ENCODE results near the gene SPEG.

SPEG gene

DNA sequence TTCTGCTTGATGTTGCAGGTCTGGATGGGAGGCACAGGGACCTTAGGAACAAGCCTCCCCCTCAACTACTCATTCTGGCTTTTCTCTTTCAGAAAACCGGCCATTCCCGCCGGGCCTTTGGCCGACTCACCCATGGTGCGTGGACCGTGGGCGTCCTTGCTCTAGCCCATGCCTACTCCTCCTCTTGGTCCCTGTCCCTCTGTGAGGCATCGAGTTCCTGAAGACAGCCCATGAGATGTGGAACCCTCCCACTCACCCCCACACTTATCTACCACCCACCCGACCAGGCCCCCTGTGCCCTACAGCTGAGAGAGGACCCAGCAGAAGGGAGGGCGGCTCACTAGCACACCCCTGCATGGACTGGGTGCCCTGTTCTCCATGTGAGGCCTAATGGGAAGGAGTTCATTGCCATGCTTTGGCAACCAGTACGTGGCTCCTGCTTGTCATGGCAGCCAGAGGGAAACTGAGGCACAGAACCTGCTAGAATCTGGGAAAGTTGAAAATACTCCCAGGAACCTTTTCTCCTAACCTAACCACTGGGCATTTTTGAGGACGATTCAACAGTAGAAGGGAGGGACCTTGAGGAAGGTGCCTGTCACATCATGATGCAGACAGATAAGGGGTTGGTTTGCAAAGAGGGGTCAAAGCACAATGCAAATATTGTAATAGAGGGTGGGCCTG is 8.5 kb downstream of the SPEG start:
- H3K27me3 ChIP-seq (ENCODE audit: insufficient read depth, poor library complexity, severe bottlenecking): peaks cover 54% of the 10 kb centered on the region
- no peak for TF ChIP-seq SPI1 (IDR thresholded peaks at IDR 0.05; ENCODE audit: borderline replicate concordance, low read depth)
- DNase-seq (ENCODE audit: low read depth in 1 of 2, low spot score in 1 of 2): no peak
- H3K4me3 ChIP-seq (replicated peaks; ENCODE audit: insufficient read depth, low read length): no peak overlapping the region
- no peak overlapping the region for H3K27ac ChIP-seq (replicated peaks)

DNA sequence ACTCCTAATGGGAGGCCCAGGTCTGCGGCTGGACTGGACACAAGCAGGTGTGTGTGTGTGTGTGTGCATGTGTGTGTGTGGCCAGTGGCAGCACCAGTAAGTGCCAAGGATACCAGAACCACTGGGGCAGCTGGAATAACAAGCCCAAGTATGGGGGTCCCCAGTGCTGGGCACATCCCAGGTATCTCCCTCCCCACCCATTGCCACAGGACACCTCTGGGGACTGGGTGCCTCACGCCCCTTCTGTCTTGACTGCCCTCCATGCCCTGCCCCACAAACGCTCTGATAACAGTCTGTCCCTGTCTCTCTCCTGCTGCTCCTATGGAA is 9.0 kb downstream of the SPEG start:
- no peak overlapping the region for H3K27ac ChIP-seq (replicated peaks)
- H3K27me3 ChIP-seq (ENCODE audit: insufficient read depth, poor library complexity, severe bottlenecking): peaks cover 56% of the 10 kb centered on the region
- DNase-seq (ENCODE audit: low read depth in 1 of 2, low spot score in 1 of 2): no peak
- no peak overlapping the region for H3K4me3 ChIP-seq (replicated peaks; ENCODE audit: insufficient read depth, low read length)
- TF ChIP-seq SPI1 (IDR thresholded peaks at IDR 0.05; ENCODE audit: borderline replicate concordance, low read depth): no peak
- TF ChIP-seq, protein P1, sequence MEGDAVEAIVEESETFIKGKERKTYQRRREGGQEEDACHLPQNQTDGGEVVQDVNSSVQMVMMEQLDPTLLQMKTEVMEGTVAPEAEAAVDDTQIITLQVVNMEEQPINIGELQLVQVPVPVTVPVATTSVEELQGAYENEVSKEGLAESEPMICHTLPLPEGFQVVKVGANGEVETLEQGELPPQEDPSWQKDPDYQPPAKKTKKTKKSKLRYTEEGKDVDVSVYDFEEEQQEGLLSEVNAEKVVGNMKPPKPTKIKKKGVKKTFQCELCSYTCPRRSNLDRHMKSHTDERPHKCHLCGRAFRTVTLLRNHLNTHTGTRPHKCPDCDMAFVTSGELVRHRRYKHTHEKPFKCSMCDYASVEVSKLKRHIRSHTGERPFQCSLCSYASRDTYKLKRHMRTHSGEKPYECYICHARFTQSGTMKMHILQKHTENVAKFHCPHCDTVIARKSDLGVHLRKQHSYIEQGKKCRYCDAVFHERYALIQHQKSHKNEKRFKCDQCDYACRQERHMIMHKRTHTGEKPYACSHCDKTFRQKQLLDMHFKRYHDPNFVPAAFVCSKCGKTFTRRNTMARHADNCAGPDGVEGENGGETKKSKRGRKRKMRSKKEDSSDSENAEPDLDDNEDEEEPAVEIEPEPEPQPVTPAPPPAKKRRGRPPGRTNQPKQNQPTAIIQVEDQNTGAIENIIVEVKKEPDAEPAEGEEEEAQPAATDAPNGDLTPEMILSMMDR (IDR thresholded peaks at IDR 0.05; ENCODE audit: insufficient read depth, low read length): no peak
- TF ChIP-seq, protein P2, sequence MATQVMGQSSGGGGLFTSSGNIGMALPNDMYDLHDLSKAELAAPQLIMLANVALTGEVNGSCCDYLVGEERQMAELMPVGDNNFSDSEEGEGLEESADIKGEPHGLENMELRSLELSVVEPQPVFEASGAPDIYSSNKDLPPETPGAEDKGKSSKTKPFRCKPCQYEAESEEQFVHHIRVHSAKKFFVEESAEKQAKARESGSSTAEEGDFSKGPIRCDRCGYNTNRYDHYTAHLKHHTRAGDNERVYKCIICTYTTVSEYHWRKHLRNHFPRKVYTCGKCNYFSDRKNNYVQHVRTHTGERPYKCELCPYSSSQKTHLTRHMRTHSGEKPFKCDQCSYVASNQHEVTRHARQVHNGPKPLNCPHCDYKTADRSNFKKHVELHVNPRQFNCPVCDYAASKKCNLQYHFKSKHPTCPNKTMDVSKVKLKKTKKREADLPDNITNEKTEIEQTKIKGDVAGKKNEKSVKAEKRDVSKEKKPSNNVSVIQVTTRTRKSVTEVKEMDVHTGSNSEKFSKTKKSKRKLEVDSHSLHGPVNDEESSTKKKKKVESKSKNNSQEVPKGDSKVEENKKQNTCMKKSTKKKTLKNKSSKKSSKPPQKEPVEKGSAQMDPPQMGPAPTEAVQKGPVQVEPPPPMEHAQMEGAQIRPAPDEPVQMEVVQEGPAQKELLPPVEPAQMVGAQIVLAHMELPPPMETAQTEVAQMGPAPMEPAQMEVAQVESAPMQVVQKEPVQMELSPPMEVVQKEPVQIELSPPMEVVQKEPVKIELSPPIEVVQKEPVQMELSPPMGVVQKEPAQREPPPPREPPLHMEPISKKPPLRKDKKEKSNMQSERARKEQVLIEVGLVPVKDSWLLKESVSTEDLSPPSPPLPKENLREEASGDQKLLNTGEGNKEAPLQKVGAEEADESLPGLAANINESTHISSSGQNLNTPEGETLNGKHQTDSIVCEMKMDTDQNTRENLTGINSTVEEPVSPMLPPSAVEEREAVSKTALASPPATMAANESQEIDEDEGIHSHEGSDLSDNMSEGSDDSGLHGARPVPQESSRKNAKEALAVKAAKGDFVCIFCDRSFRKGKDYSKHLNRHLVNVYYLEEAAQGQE (IDR thresholded peaks at IDR 0.05; ENCODE audit: insufficient replicate concordance, low read depth): no peak
- TF ChIP-seq POLR2AphosphoS5 (IDR thresholded peaks at IDR 0.05; ENCODE audit: low read depth): no peak
- no peak for TF ChIP-seq GABPA (IDR thresholded peaks at IDR 0.05; ENCODE audit: low read depth)

DNA sequence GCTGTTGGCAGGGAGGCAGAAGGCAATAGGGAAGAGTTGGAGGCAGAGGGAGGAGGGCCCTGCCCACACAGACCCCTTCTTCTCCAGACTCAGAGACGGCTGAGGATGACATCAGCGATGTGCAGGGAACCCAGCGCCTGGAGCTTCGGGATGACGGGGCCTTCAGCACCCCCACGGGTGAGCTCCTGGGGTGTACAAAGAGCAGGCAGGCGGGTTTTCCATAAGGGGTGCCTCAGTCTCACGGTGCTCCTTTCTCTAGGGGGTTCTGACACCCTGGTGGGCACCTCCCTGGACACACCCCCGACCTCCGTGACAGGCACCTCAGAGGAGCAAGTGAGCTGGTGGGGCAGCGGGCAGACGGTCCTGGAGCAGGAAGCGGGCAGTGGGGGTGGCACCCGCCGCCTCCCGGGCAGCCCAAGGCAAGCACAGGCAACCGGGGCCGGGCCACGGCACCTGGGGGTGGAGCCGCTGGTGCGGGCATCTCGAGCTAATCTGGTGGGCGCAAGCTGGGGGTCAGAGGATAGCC is 10.0 kb downstream of the SPEG start:
- TF ChIP-seq GABPA (IDR thresholded peaks at IDR 0.05; ENCODE audit: low read depth) (no peak), POLR2AphosphoS5 (IDR thresholded peaks at IDR 0.05; ENCODE audit: low read depth) (no peak), SPI1 (IDR thresholded peaks at IDR 0.05; ENCODE audit: borderline replicate concordance, low read depth) (no peak)
- TF ChIP-seq, protein P2 (IDR thresholded peaks at IDR 0.05; ENCODE audit: insufficient replicate concordance, low read depth): no peak
- TF ChIP-seq, protein P1 (IDR thresholded peaks at IDR 0.05; ENCODE audit: insufficient read depth, low read length): no peak
- no peak overlapping the region for H3K4me3 ChIP-seq (replicated peaks; ENCODE audit: insufficient read depth, low read length)
- DNase-seq (ENCODE audit: low read depth in 1 of 2, low spot score in 1 of 2): no peak
- H3K27me3 ChIP-seq (ENCODE audit: insufficient read depth, poor library complexity, severe bottlenecking): peaks cover 64% of the 10 kb centered on the region
- no peak overlapping the region for H3K27ac ChIP-seq (replicated peaks)

DNA sequence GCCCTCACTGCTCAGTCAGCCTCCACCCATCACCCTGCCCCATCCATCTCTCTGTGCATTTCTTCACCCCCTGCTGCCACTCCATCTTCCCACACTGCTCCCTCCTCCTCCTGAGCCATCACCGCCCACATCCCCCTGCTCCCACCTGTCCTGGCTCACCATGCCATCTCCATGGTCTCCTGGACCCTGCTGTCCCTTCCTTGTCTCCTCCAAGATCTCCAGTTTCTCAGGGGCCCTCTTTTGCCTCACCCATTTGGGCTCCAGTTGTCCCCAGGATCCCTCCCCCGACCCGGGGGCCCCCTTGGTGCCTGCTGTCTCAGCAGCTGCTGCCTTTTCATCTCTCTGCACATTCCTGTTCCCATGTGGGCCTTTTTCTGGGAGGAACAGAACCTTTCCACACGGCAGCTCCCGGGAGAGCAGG is 10.6 kb downstream of the SPEG start:
- Histone ChIP-seq H3K27ac (replicated peaks) (no peak overlapping the region), H3K27me3 (ENCODE audit: insufficient read depth, poor library complexity, severe bottlenecking) (peaks cover 68% of the 10 kb centered on the region), H3K4me3 (replicated peaks; ENCODE audit: insufficient read depth, low read length) (no peak overlapping the region)
- no peak for TF ChIP-seq POLR2AphosphoS5 (IDR thresholded peaks at IDR 0.05; ENCODE audit: low read depth)
- no peak for DNase-seq (ENCODE audit: low read depth in 1 of 2, low spot score in 1 of 2)

DNA sequence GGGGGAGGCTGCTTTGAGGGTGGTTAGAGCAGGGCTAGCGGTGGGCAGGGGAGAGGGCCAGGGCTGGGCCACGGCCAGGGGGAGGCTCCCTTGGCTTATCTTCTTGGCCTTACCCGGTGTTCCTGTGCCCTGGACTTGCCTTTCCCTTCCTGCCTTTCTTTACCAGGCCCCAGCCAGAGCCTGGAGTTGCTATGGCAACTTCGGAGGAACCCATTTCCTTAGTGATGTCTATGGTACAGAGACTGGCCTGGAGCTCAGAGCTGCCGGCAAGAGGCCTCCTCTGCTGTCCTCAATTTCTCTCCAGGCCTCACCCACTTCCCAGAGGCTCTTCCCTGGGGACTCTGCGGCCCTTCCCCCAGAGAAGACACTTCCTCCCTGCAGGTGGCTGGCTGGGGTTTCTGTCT is 11.5 kb downstream of the SPEG start:
- peaks cover 63% of the 10 kb centered on the region for H3K27me3 ChIP-seq (ENCODE audit: insufficient read depth, poor library complexity, severe bottlenecking)
- H3K4me3 ChIP-seq (replicated peaks; ENCODE audit: insufficient read depth, low read length): no peak overlapping the region
- peak in 1 of 2 experiments; percentile 13 for DNase-seq (ENCODE audit: low read depth in 1 of 2, low spot score in 1 of 2)
- no peak overlapping the region for H3K27ac ChIP-seq (replicated peaks)
- TF ChIP-seq, protein P2 (IDR thresholded peaks at IDR 0.05; ENCODE audit: insufficient replicate concordance, low read depth): no peak
- TF ChIP-seq, protein P1 (IDR thresholded peaks at IDR 0.05; ENCODE audit: insufficient read depth, low read length): no peak
- no peak for TF ChIP-seq POLR2AphosphoS5 (IDR thresholded peaks at IDR 0.05; ENCODE audit: low read depth)
- peak; percentile 36; the same call in 1 of the 2 replicates for TF ChIP-seq SPI1 (IDR thresholded peaks at IDR 0.05; ENCODE audit: borderline replicate concordance, low read depth)
- no peak for TF ChIP-seq GABPA (IDR thresholded peaks at IDR 0.05; ENCODE audit: low read depth)
